ENCODE data around the gene FKBP8. TPM values are rescaled to one million over a fixed set of nuclear protein-coding genes. Genes with fewer than 3 reads are reported as not detected.
A peak's percentile ranks its signal among the peaks of the same experiment; 100 is the strongest.

Gene FKBP8
- total RNA-seq, 1 donor from 2014 or later = 220 TPM

DNA sequence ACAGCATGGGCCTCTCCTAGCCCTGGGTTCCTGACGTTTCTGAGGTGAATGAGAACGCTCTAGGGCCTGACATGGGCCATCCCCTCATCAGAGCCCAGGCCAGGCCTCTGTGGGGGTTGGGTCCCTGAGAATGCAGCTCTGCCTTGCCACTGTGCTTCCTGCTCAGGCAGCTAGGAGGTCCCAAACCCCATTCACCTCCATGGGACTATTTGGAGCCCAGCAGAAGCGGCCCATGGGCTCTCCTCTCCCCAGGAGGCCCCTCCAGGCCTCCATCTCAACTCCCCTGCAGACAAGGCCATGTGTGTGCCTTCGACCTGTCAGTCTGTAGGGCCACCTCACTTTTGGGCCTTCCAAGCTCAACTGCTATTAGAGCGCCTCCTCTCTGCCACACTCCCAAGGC lies 58.4 kb downstream of the FKBP8 start:
- TF ChIP-seq, protein P1, sequence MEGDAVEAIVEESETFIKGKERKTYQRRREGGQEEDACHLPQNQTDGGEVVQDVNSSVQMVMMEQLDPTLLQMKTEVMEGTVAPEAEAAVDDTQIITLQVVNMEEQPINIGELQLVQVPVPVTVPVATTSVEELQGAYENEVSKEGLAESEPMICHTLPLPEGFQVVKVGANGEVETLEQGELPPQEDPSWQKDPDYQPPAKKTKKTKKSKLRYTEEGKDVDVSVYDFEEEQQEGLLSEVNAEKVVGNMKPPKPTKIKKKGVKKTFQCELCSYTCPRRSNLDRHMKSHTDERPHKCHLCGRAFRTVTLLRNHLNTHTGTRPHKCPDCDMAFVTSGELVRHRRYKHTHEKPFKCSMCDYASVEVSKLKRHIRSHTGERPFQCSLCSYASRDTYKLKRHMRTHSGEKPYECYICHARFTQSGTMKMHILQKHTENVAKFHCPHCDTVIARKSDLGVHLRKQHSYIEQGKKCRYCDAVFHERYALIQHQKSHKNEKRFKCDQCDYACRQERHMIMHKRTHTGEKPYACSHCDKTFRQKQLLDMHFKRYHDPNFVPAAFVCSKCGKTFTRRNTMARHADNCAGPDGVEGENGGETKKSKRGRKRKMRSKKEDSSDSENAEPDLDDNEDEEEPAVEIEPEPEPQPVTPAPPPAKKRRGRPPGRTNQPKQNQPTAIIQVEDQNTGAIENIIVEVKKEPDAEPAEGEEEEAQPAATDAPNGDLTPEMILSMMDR (IDR thresholded peaks at IDR 0.05; ENCODE audit: unreplicated experiment) = no peak
- Mint-ChIP-seq H3K4me1 (ENCODE audit: low read depth) (peaks cover 7% of the 10 kb centered on the region), H3K36me3 (ENCODE audit: insufficient read depth) (no peaks in the 10 kb centered on the region), H3K9me3 (ENCODE audit: low read depth) (no peaks in the 10 kb centered on the region), H3K4me3 (ENCODE audit: low read depth) (no peak overlapping the region), H3K27me3 (no peaks in the 10 kb centered on the region), H3K27ac (peak overlapping the region; percentile 73)
- no peak for DNase-seq (ENCODE audit: low spot score, unreplicated experiment)

DNA sequence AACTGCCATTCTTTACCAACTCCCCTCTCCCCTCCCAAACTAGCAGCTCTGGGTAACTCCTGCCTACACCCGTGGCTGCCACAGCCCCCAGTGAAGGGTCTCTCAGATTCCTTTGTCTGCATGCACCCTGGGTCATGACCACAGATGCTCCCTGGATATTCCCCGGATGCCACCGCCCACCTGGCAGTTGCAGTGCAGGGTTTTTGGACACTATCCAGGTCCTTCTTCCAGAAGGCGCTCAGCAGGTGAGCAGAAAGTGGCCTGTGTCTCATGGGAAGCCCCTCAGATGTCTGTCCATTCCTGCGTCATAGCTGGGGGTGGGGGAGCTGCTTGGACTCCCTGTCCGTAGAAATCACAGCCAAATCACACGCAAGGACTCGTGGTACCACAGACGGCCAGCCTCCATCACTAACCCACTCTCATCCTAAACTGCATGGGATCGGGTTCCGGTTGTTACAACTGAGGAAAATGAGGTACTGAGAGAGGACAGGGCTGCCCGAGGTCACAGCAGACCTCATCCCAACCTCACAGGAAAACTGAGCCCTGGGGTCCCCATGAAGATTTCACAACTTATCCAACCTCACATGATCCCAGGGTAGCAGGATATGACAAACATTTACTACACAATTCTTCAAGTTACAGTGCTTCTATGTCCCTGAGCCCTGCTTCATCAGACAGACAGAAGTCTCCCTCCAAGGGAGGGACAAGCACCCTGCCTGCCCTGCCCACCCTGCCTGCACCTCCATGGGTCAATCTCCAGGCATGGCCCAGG lies 60.1 kb downstream of the FKBP8 start:
- H3K4me3 Mint-ChIP-seq (ENCODE audit: low read depth) = no peak overlapping the region
- H3K36me3 Mint-ChIP-seq (ENCODE audit: insufficient read depth) = no peaks in the 10 kb centered on the region
- no peak overlapping the region for H3K27ac Mint-ChIP-seq
- no peaks in the 10 kb centered on the region for H3K9me3 Mint-ChIP-seq (ENCODE audit: low read depth)
- DNase-seq (ENCODE audit: low spot score, unreplicated experiment) = no peak
- no peaks in the 10 kb centered on the region for H3K27me3 Mint-ChIP-seq
- TF ChIP-seq, protein P1 (IDR thresholded peaks at IDR 0.05; ENCODE audit: unreplicated experiment) = no peak
- H3K4me1 Mint-ChIP-seq (ENCODE audit: low read depth) = peaks cover 2% of the 10 kb centered on the region

Other genes starting within 250 kb of the FKBP8 start
- 150 and 154 TPM in 2 replicates for gene LSM4, start 220.5 kb downstream of the FKBP8 start, total RNA-seq
- gene PGPEP1, start 203.0 kb downstream of the FKBP8 start, total RNA-seq = 43.5 and 51.3 TPM in 2 replicates
- 10.5 and 14.4 TPM in 2 replicates for gene GDF15, start 157.4 kb downstream of the FKBP8 start, total RNA-seq
- gene LRRC25, start 146.0 kb downstream of the FKBP8 start, total RNA-seq = not detected in 2 replicates
- 57.7 and 61.8 TPM in 2 replicates for gene SSBP4, start 124.2 kb downstream of the FKBP8 start, total RNA-seq
- 234 TPM in 2 replicates for gene ISYNA1, start 105.4 kb downstream of the FKBP8 start, total RNA-seq
- 13.8 and 15.5 TPM in 2 replicates for gene ELL, start 21.5 kb downstream of the FKBP8 start, total RNA-seq
- gene KXD1, start 14.3 kb upstream of the FKBP8 start, total RNA-seq = 77.7 and 82.8 TPM in 2 replicates
- gene UBA52, start 28.3 kb upstream of the FKBP8 start, total RNA-seq = 951 and 968 TPM in 2 replicates
- 66.5 and 67.4 TPM in 2 replicates for gene REX1BD, start 45.2 kb upstream of the FKBP8 start, total RNA-seq
- 4.4 and 6.0 TPM in 2 replicates for gene CRLF1, start 63.2 kb upstream of the FKBP8 start, total RNA-seq
- 5.0 and 6.4 TPM in 2 replicates for gene TMEM59L, start 69.3 kb upstream of the FKBP8 start, total RNA-seq
- 11.6 and 12.3 TPM in 2 replicates for gene KLHL26, start 93.5 kb upstream of the FKBP8 start, total RNA-seq
- 39.5 and 39.7 TPM in 2 replicates for gene CRTC1, start 140.1 kb upstream of the FKBP8 start, total RNA-seq
- gene COMP, start 247.7 kb upstream of the FKBP8 start, total RNA-seq = 0.13 and 0.24 TPM in 2 replicates

Measured in progenitor cell of endocrine pancreas (in vitro differentiated cells).